ENCODE measurements around the gene PREPL.

PREPL gene

DNA sequence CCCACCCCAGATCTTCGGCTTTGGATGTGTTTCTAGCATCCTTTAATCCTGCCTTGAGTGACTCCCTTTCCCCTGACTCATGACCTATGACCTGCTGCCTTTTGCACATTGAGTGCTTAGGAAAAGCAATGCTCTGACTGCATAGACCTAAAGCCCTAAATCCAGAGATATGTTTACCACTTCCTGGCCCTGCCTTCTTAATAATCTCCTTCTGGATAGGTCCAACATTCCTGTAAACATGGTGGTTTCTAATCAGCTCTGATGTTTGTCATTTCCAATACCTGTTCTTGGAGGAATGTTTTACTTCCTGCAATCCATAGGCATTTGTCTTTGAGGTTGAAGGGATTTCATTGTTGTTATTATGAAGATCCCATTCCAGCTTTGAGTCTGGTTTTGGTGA, 83.8 kb downstream of the PREPL start:
- Histone ChIP-seq H3K27me3 (ENCODE audit: control insufficient read depth in 1 of 2, insufficient read depth in 2 of 2, low read length in 2 of 2) (no peaks in the 10 kb centered on the region), H3K27ac (ENCODE audit: low read length) (no peak overlapping the region), H3K9me3 (ENCODE audit: control insufficient read depth in 2 of 2, low read length in 2 of 2) (no peaks in the 10 kb centered on the region), H3K4me1 (ENCODE audit: control insufficient read depth, insufficient read depth, low read length) (no peaks in the 10 kb centered on the region), H3K9ac (ENCODE audit: low read length in 2 of 2) (no peak overlapping the region), H3K36me3 (ENCODE audit: control insufficient read depth in 2 of 2, insufficient read depth in 2 of 2, low read length in 2 of 2) (no peaks in the 10 kb centered on the region), H3K4me3 (ENCODE audit: low read length in 2 of 2) (no peak overlapping the region)

DNA sequence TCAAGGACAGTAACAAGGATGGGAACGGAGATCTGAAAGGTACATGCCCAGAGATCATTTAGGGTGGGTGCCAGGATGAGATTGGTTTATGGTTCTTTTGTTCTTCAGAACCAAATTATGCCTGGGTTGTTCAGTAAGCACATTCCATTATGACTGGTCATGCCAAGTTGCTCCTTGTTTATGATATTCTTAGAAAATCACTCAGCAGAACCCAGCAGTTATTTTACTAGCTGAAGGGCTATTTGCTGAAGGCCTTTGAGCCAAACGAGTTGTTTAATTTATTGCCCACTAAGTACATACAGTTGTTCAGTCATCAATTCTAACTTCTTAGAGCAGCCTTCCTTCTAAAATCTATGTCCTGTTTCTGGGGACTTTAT, 85.4 kb downstream of the PREPL start:
- no peaks in the 10 kb centered on the region for H3K9me3 ChIP-seq (ENCODE audit: control insufficient read depth in 2 of 2, low read length in 2 of 2)
- no peak overlapping the region for H3K27ac ChIP-seq (ENCODE audit: low read length)
- no peaks in the 10 kb centered on the region for H3K27me3 ChIP-seq (ENCODE audit: control insufficient read depth in 1 of 2, insufficient read depth in 2 of 2, low read length in 2 of 2)
- H3K4me3 ChIP-seq (ENCODE audit: low read length in 2 of 2): no peak overlapping the region
- H3K4me1 ChIP-seq (ENCODE audit: control insufficient read depth, insufficient read depth, low read length): no peaks in the 10 kb centered on the region
- H3K9ac ChIP-seq (ENCODE audit: low read length in 2 of 2): no peak overlapping the region
- H3K36me3 ChIP-seq (ENCODE audit: control insufficient read depth in 2 of 2, insufficient read depth in 2 of 2, low read length in 2 of 2): no peaks in the 10 kb centered on the region

DNA sequence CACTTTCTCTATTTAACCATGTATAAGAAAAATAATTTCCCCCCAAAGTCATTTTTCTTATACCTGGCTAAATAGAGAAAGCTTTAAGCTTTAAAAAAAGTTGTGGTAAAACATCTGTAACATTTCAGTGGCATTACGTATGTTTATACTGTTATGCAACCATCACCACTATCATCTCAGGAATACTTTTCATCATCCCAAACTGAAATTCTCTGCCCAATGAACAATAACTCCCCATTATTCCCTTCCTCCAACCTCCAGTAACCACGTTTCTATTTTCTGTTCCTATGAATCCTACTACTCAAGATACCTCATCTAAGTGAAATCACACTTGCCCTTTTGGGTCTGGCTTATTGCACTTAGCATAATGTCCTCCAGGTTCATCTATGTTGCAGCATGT, 87.7 kb downstream of the PREPL start:
- no peaks in the 10 kb centered on the region for H3K9me3 ChIP-seq (ENCODE audit: control insufficient read depth in 2 of 2, low read length in 2 of 2)
- no peak overlapping the region for H3K4me3 ChIP-seq (ENCODE audit: low read length in 2 of 2)
- no peaks in the 10 kb centered on the region for H3K36me3 ChIP-seq (ENCODE audit: control insufficient read depth in 2 of 2, insufficient read depth in 2 of 2, low read length in 2 of 2)
- H3K27ac ChIP-seq (ENCODE audit: low read length): no peak overlapping the region
- no peak overlapping the region for H3K9ac ChIP-seq (ENCODE audit: low read length in 2 of 2)
- H3K4me1 ChIP-seq (ENCODE audit: control insufficient read depth, insufficient read depth, low read length): no peaks in the 10 kb centered on the region
- H3K27me3 ChIP-seq (ENCODE audit: control insufficient read depth in 1 of 2, insufficient read depth in 2 of 2, low read length in 2 of 2): no peaks in the 10 kb centered on the region

DNA sequence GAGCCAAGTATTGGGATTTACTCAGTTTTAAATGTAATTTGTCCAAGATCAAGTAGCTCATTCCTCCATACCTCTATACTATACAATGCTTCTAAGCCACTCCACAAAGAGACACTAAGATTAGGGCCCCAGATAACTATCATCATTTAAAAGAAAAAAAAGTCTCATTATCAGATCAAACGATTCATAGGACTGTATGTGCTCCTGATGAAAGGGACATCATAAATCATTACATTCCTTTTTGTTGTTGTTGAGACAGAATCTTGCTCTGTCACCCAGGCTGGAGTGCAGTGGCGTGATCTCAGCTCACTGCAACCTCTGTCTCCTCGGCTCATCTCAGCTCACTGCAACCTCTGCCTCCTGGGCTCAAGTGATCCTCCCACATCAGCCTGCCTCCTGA, 88.2 kb downstream of the PREPL start:
- H3K4me3 ChIP-seq (ENCODE audit: low read length in 2 of 2): no peak overlapping the region
- no peaks in the 10 kb centered on the region for H3K27me3 ChIP-seq (ENCODE audit: control insufficient read depth in 1 of 2, insufficient read depth in 2 of 2, low read length in 2 of 2)
- H3K4me1 ChIP-seq (ENCODE audit: control insufficient read depth, insufficient read depth, low read length): no peaks in the 10 kb centered on the region
- H3K36me3 ChIP-seq (ENCODE audit: control insufficient read depth in 2 of 2, insufficient read depth in 2 of 2, low read length in 2 of 2): no peaks in the 10 kb centered on the region
- H3K9ac ChIP-seq (ENCODE audit: low read length in 2 of 2): no peak overlapping the region
- H3K9me3 ChIP-seq (ENCODE audit: control insufficient read depth in 2 of 2, low read length in 2 of 2): no peaks in the 10 kb centered on the region
- H3K27ac ChIP-seq (ENCODE audit: low read length): no peak overlapping the region

DNA sequence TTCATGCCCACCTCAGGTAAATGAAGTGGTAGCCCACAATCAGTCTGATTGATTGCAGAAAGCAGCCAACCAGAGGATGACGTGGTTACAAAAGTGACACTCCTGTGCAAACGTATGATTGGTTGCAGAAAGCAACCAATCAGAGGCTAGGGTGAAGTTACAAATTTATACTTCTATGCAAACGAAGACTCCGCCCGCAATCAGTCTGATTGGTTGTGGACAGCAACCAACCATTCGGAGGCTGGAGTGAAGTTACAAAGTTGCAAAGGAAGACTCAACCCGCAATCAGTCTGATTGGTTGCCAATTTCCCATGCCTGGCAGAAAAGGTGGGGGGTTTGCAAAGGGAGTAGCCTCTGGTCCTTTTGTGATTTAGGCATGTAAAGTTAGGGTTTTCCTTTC, 90.0 kb downstream of the PREPL start:
- H3K4me3 ChIP-seq (ENCODE audit: low read length in 2 of 2): no peak overlapping the region
- no peak overlapping the region for H3K9ac ChIP-seq (ENCODE audit: low read length in 2 of 2)
- no peaks in the 10 kb centered on the region for H3K4me1 ChIP-seq (ENCODE audit: control insufficient read depth, insufficient read depth, low read length)
- H3K27me3 ChIP-seq (ENCODE audit: control insufficient read depth in 1 of 2, insufficient read depth in 2 of 2, low read length in 2 of 2): no peaks in the 10 kb centered on the region
- H3K27ac ChIP-seq (ENCODE audit: low read length): no peak overlapping the region
- H3K36me3 ChIP-seq (ENCODE audit: control insufficient read depth in 2 of 2, insufficient read depth in 2 of 2, low read length in 2 of 2): no peaks in the 10 kb centered on the region
- H3K9me3 ChIP-seq (ENCODE audit: control insufficient read depth in 2 of 2, low read length in 2 of 2): no peaks in the 10 kb centered on the region

DNA sequence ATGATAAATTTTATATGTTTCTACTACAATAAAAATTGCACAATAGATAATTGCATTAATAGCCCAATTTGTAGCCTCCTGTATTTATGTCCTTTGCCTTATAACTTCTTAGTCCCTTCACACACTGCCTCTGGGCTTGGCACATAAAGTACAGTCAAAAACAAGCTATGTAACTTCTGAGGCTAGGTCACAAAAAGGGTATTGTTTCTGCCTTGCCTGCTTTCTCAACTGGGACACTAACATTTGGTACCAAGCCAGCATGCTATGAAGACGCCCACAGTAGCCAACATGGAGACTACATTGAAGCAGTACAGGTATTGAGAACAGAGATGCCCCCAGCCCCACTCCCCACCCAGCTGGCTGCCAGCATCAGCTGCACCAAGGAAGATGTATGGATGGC, 91.5 kb downstream of the PREPL start:
- Histone ChIP-seq H3K4me3 (ENCODE audit: low read length in 2 of 2) (no peak overlapping the region), H3K27ac (ENCODE audit: low read length) (no peak overlapping the region), H3K9me3 (ENCODE audit: control insufficient read depth in 2 of 2, low read length in 2 of 2) (no peaks in the 10 kb centered on the region), H3K9ac (ENCODE audit: low read length in 2 of 2) (no peak overlapping the region), H3K27me3 (ENCODE audit: control insufficient read depth in 1 of 2, insufficient read depth in 2 of 2, low read length in 2 of 2) (no peaks in the 10 kb centered on the region), H3K4me1 (ENCODE audit: control insufficient read depth, insufficient read depth, low read length) (no peaks in the 10 kb centered on the region), H3K36me3 (ENCODE audit: control insufficient read depth in 2 of 2, insufficient read depth in 2 of 2, low read length in 2 of 2) (no peaks in the 10 kb centered on the region)

DNA sequence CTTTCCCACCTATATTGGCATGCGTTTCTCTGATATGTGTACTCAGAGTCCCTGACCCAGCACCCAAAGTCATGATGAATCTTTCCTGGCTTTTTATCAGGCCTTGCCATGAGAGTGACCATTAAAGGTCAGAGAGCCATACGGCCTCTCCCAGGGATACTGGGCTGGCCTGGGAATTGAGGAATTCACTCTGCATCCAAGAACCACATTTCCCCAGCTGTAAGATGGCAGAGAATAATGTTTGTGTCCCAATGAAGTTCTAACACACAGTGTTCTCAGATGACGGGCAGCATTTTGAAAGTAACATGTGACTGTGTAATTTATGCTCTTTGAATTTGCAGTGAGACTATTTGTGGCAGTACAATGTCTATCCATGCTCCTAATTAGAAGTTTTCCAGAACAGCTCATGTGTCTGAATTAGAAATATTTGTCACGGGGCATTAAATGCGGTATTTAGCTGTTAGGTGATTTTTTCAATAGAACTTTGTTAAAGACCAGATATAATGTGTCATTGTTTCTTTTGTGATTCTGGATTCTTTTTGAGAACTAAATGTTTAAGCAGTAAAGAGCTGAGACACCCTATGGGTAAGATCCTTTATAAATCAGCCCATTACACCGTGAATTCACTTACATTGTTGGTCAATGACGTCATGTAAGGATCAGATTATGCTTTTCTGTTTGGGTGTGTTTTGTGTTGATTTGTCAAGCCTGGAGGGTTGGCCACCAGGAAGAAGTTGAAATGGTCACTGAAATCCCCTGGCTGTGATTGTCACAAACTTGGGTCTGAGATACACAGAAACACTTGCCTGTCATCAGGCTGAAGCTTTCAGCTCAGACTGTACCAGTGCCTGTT, 93.3 kb downstream of the PREPL start:
- Histone ChIP-seq H3K9me3 (ENCODE audit: control insufficient read depth in 2 of 2, low read length in 2 of 2) (no peaks in the 10 kb centered on the region), H3K4me1 (ENCODE audit: control insufficient read depth, insufficient read depth, low read length) (no peaks in the 10 kb centered on the region), H3K4me3 (ENCODE audit: low read length in 2 of 2) (no peak overlapping the region), H3K27me3 (ENCODE audit: control insufficient read depth in 1 of 2, insufficient read depth in 2 of 2, low read length in 2 of 2) (no peaks in the 10 kb centered on the region), H3K36me3 (ENCODE audit: control insufficient read depth in 2 of 2, insufficient read depth in 2 of 2, low read length in 2 of 2) (no peaks in the 10 kb centered on the region), H3K27ac (ENCODE audit: low read length) (no peak overlapping the region), H3K9ac (ENCODE audit: low read length in 2 of 2) (no peak overlapping the region)

Measured in stomach smooth muscle (tissue), 2 donors.